GM21447 (cell line): ENCODE data around the gene BCCIP.
A peak's percentile ranks its signal among the peaks of the same experiment; 100 is the strongest.

Experiments used
- ATAC-seq: cut with Tn5 transposase; IDR thresholded peaks from one replicate; pipeline ENCODE4 v1.9.1; 2021; ENCODE audit not compliant: unreplicated experiment

BCCIP gene

GRCh38 chr10:125822878-125823662 lies at the start of gene BCCIP, which contains the start of gene UROS:
TSS of gene BCCIP (plus strand) at chr10:125823546. CDS start at chr10:125823558, 12 bp downstream.
TSS of gene UROS (minus strand) at chr10:125823258. CDS start at chr10:125816499, 6,759 bp downstream.
- ATAC-seq: peak; percentile 73

DNA sequence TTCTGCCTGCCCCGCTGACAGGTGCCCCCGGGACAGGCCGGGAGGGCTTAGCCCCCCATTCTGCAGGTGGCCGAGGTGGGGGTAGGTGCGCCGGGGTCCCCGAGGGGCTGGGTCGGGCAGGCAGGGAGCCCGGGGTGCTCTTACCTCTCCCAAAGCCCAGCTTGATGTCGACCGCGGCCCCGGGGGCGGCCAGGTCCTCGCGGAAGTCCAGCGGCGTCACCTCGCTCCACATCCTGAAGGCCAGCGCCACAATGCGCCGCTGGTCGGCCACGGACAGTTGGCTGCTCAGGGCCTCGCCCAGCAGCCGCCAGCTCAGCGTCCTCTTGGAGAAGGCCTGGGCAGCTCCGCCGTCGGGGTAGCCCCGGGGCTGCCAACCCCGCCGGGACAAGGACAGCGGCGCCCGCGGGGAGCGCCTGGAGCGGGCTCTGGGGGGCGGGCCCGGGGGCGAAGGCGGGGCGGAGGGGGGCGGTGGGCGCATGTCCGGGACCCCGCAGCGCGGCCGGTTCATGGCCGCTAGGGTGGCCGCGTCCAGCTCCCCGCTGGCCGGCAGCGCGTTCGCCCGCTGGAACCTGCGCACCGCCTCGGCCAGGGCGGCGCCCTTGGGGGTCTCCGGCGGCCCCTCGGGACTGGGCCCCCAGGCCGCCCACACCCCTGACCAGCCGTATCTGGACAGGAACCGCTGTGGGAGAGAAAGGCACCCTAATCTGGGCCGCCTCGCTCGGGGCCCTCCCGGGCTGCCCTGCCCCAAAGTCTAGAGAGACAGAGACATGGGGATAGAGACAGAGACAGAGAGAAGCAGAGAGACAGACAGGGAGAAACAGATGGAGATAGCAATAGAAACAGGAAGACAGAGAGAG lies 49.4 kb upstream of the BCCIP start:
- ATAC-seq: no peak

GRCh38 chr10:125774581-125775191 lies 48.7 kb upstream of the BCCIP start:
- no peak for ATAC-seq

GRCh38 chr10:125775491-125776106 lies 47.7 kb upstream of the BCCIP start, which contains the start of gene MMP21:
TSS of gene MMP21 (minus strand) at chr10:125775821. CDS start at chr10:125775821, 0 bp downstream.
- ATAC-seq: no peak

DNA sequence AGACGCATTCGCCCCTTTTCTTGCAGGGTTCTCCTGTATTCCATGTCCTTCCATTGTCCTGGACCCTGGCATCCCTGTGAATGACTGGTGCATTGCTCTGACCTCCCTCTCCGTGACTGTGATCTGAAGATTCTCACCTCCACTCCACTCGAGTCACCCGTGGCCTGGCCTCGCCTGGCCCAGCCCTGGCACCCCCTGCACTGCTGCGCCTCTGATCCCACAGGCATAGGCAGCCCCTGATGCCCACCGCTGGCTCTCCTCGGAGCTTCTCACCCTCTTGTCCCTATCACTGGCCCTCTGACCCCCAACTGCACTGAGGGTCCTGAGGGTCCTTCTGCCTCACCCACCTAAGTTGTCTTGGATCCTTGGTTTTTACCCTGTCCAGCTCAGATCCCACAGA lies 45.5 kb upstream of the BCCIP start:
- no peak for ATAC-seq

- ATAC-seq: no peak
Observed at GRCh38 chr10:125778556-125778955, 44.8 kb upstream of the BCCIP start.

- ATAC-seq: no peak
Observed at GRCh38 chr10:125779403-125780327, 43.7 kb upstream of the BCCIP start.

- no peak for ATAC-seq
Observed at GRCh38 chr10:125781374-125781773, 42.0 kb upstream of the BCCIP start.

GRCh38 chr10:125782054-125782453 lies 41.3 kb upstream of the BCCIP start:
- ATAC-seq: no peak

DNA sequence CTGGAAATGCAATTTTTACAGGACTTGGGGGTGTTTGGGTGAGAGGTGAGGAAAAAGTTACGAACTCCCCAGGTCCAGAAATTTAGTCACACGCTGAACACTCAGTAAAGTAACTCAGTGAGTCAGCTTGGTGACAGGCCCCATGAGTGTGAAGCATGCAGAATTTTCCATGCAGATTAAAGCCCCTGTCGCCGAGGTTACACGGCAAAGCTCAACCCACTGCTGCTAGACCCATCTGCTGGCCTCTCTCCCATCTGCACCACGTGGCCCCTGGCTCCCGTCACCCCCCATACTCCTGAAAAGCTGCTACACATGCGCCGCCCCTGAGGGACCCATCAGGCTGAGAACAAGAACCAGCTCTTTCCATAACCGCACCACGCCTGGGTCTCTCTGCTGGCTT lies 40.7 kb upstream of the BCCIP start:
- ATAC-seq: no peak

DNA sequence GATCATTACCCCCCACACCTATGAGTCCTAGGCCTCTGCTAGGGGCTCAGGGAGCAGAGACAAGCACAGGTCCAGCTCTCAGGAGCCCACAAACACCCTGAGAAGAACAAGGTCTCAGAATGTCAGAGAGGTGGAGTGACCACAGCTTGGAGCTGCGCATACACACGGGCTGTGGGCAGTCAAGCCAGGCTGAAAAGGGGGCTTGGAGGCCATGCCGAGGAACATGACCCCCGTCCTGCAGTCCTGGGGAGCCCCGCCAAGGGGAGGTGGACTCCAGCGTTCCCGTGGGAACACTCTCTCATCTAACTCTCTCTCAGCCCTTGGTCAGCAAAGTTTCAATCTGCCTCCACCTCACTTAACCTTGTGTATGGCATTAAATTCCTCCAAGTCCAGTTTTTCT lies 39.9 kb upstream of the BCCIP start:
- no peak for ATAC-seq

DNA sequence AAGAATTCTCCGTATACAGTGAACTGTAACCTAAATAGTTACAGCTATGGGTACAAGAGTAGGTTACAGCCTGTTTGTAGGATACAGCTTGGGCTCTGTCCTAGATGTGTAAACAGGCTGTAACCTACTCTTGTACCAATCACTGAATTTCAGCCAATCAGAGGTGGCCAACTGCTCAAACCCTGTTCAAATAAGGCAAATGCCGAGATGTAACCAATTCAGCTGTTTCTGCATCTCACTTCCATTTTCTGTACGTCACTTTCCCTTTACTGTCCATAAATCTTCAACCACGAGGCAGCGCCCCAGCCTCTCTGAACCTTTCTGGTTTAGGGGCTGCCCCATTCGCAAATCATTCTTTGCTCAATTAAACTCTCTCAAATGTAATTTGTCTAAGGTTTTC lies 39.4 kb upstream of the BCCIP start:
- ATAC-seq: peak; percentile 87

GRCh38 chr10:125785791-125786190 lies 37.6 kb upstream of the BCCIP start:
- no peak for ATAC-seq

- no peak for ATAC-seq
Observed at GRCh38 chr10:125788156-125789034, 35.0 kb upstream of the BCCIP start.

- no peak for ATAC-seq
Observed at GRCh38 chr10:125792342-125793300, 30.7 kb upstream of the BCCIP start.

GRCh38 chr10:125795128-125795527 lies 28.2 kb upstream of the BCCIP start:
- no peak for ATAC-seq

GRCh38 chr10:125795637-125796190 lies 27.6 kb upstream of the BCCIP start:
- ATAC-seq: peak; percentile 59
